A549 (cell line): ENCODE data around the gene PRRG2. TPM values are rescaled to one million over a fixed set of nuclear protein-coding genes. Genes with fewer than 3 reads are reported as not detected.

Experiments used
- ATAC-seq, 2 experiments: fragments of 200-7000 bp in 1 of 2; fragments of >200 bp in 1 of 2; cut with Nextera tagmentation in 1 of 2; cut with Tn5 transposase in 1 of 2; 3 replicates each; pipeline versions ENCODE4 v1.8.0 to v1.9.1; 2018 to 2020; ENCODE audit warnings: mild to moderate bottlenecking in 1 of 2, moderate library complexity in 1 of 2
- CTCF ChIA-PET: fragments of 300-600 bp; sonication (Branson Sonifier 250); formaldehyde crosslinking; extraction: SDS; loops from one replicate; lab custom pipeline; 2021; ENCODE audit warnings: antibody characterized with exemption, inconsistent platforms; lab: Yijun Ruan, JAX
- POLR2A ChIA-PET: fragments of 350-600 bp; formaldehyde crosslinking; extraction: SDS; loops from one replicate; lab custom pipeline; 2021; ENCODE audit warnings: antibody characterized with exemption, inconsistent platforms; lab: Yijun Ruan, JAX
- DNase-seq, 2 experiments: peaks; one replicate each; pipeline versions ENCODE4 v3.0.0 to v3.0.0-alpha.2; 2011 to 2016; ENCODE audit warnings: low read depth in 1 of 2, low spot score in 1 of 2
- FAIRE-seq: peaks from 2 replicates; lab custom pipeline; 2011; peaks lifted over from hg19 to GRCh38; lab: Jason Lieb, UNC
- H3K27ac ChIP-seq, 2 experiments: fragments of >200 bp; sonication (Bioruptor Twin); formaldehyde crosslinking; 3 replicates each; pipeline ENCODE4 v1.5.1; 2016 to 2017
- H3K4me1 ChIP-seq: fragments of >200 bp; sonication (Bioruptor Twin); formaldehyde crosslinking; 3 replicates; pipeline ENCODE4 v1.6.1; 2016
- H3K4me2 ChIP-seq: fragments of >200 bp; sonication (Bioruptor Twin); formaldehyde crosslinking; 3 replicates; pipeline ENCODE4 v1.6.1; 2016
- H3K4me3 ChIP-seq: fragments of >200 bp; sonication (Bioruptor Twin); formaldehyde crosslinking; 3 replicates; pipeline ENCODE4 v1.5.1; 2016
- H3K9me3 ChIP-seq: fragments of >200 bp; sonication (Bioruptor Twin); formaldehyde crosslinking; 3 replicates; pipeline ENCODE4 v1.6.1; 2016
- CEBPB ChIP-seq, 2 experiments: fragments of >200 bp in 1 of 2; sonication (Bioruptor Twin) in 1 of 2; formaldehyde crosslinking in 1 of 2; IDR thresholded peaks; 2 replicates each; pipeline ENCODE4 v1.6.1; 2012 to 2016
- ELK1 ChIP-seq: fragments of 150-350 bp; IDR thresholded peaks from 2 replicates; pipeline ENCODE4 v1.6.1; 2014; ENCODE audit warnings: low read depth, mild to moderate bottlenecking, low read length
- HOXA7 ChIP-seq: fragments of 250-450 bp; sonication (Bioruptor Pico); IDR thresholded peaks from 2 replicates; pipeline ENCODE4 v1.5.0; 2020; ENCODE audit warnings: mild to moderate bottlenecking, moderate library complexity
- KDM1A ChIP-seq: fragments of 200-600 bp; sonication (generic); IDR thresholded peaks from 2 replicates; pipeline ENCODE4 v1.6.1; 2016; ENCODE audit warnings: low read depth, mild to moderate bottlenecking
- KDM5A ChIP-seq: fragments of 200-600 bp; sonication (generic); IDR thresholded peaks from 2 replicates; pipeline ENCODE4 v1.6.1; 2016; ENCODE audit warnings: antibody characterized with exemption, mild to moderate bottlenecking
- MAFK ChIP-seq: fragments of 450-650 bp; IDR thresholded peaks from 2 replicates; pipeline ENCODE4 v1.6.1; 2014; ENCODE audit not compliant: partially characterized antibody
- MYC ChIP-seq: IDR thresholded peaks from 2 replicates; pipeline ENCODE4 v1.6.1; 2012; ENCODE audit warnings: mild to moderate bottlenecking, inconsistent platforms, low read length, improper control_type of control experiment, borderline replicate concordance
- NPAS2 ChIP-seq: fragments of 250-450 bp; sonication (Bioruptor Pico); IDR thresholded peaks from 2 replicates; pipeline ENCODE4 v1.8.0; 2022; ENCODE audit warnings: mild to moderate bottlenecking, moderate library complexity, borderline replicate concordance
- POLR2A ChIP-seq: IDR thresholded peaks from 2 replicates; pipeline ENCODE4 v1.6.1; 2012; ENCODE audit warnings: mild to moderate bottlenecking, low read length
- POLR2AphosphoS2 ChIP-seq: conservative IDR thresholded peaks from 2 replicates; pipeline ENCODE4 v1.6.1; 2012; ENCODE audit warnings: low read length, improper control_type of control experiment, inconsistent platforms
- RAD21 ChIP-seq, 2 experiments: fragments of >200 bp in 1 of 2; sonication (Bioruptor Twin) in 1 of 2; formaldehyde crosslinking in 1 of 2; IDR thresholded peaks in 1 of 2; conservative IDR thresholded peaks in 1 of 2; 2 replicates in 1 of 2; 3 replicates in 1 of 2; pipeline ENCODE4 v1.6.1; 2012 to 2018; ENCODE audit warnings: inconsistent platforms in 1 of 2
- RFX5 ChIP-seq: fragments of 450-650 bp; IDR thresholded peaks from 2 replicates; pipeline ENCODE4 v1.7.1; 2014; ENCODE audit warnings: antibody characterized with exemption, mild to moderate bottlenecking, moderate library complexity
- RNF2 ChIP-seq: fragments of 200-600 bp; sonication (generic); IDR thresholded peaks from 2 replicates; pipeline ENCODE4 v1.6.1; 2016; ENCODE audit warnings: low read depth, mild to moderate bottlenecking, antibody characterized with exemption, moderate library complexity, borderline replicate concordance
- ZC3H11A ChIP-seq: fragments of 450-650 bp; IDR thresholded peaks from 2 replicates; pipeline ENCODE4 v1.6.1; 2014; ENCODE audit warnings: antibody characterized with exemption, mild to moderate bottlenecking
- ZNF302 ChIP-seq: fragments of 250-450 bp; sonication (Bioruptor Pico); IDR thresholded peaks from 2 replicates; pipeline ENCODE4 v1.9.0; 2021; ENCODE audit warnings: inconsistent platforms, mild to moderate bottlenecking, moderate library complexity
- WGBS: methylation state at CpG from one replicate; pipeline ENCODE4 v1.1.6; 2017; ENCODE audit errors: missing lambda C conversion rate; 5-methylcytosine and 5-hydroxymethylcytosine counted together
- polyA plus RNA-seq, 4 experiments: library from polyadenylated mRNA; depleted of rRNA in 3 of 4; stranded (reverse); fragments of >200 nt; fragmentation: RNase III in 1 of 4; extraction: RNeasy Plus Mini Kit Qiagen cat#74134 plus additional on column Dnase treatment in 1 of 4; gene quantifications; 2 replicates in 3 of 4; 3 replicates in 1 of 4; pipeline ENCODE4 v1.2.3, GENCODE V29; 2011 to 2017
- TF ChIP-seq, protein P1 (sequence below): fragments of >200 bp; sonication (Bioruptor Twin); formaldehyde crosslinking; IDR thresholded peaks from 3 replicates; pipeline ENCODE4 v1.6.1; 2016
- TF ChIP-seq, protein P2 (sequence below): IDR thresholded peaks from 2 replicates; pipeline ENCODE4 v1.6.1; 2012
- TF ChIP-seq, protein P3 (sequence below): fragments of >200 bp; sonication (Bioruptor Twin); formaldehyde crosslinking; IDR thresholded peaks from 3 replicates; pipeline ENCODE4 v1.5.1; 2016
- TF ChIP-seq, protein P4 (sequence below): fragments of >200 bp; sonication (Bioruptor Twin); formaldehyde crosslinking; IDR thresholded peaks from 2 replicates; pipeline ENCODE4 v1.6.1; 2016
- TF ChIP-seq, protein P5 (sequence below): fragments of 250-450 bp; sonication (Bioruptor Pico); IDR thresholded peaks from 2 replicates; pipeline ENCODE4 v1.5.0; 2020; ENCODE audit warnings: low read depth, mild to moderate bottlenecking, moderate library complexity

The PRRG2 gene
- polyA plus RNA-seq, 2 of the 4 experiments (the other 2 are of a cell fraction): 0.53 to 1.0 TPM

DNA sequence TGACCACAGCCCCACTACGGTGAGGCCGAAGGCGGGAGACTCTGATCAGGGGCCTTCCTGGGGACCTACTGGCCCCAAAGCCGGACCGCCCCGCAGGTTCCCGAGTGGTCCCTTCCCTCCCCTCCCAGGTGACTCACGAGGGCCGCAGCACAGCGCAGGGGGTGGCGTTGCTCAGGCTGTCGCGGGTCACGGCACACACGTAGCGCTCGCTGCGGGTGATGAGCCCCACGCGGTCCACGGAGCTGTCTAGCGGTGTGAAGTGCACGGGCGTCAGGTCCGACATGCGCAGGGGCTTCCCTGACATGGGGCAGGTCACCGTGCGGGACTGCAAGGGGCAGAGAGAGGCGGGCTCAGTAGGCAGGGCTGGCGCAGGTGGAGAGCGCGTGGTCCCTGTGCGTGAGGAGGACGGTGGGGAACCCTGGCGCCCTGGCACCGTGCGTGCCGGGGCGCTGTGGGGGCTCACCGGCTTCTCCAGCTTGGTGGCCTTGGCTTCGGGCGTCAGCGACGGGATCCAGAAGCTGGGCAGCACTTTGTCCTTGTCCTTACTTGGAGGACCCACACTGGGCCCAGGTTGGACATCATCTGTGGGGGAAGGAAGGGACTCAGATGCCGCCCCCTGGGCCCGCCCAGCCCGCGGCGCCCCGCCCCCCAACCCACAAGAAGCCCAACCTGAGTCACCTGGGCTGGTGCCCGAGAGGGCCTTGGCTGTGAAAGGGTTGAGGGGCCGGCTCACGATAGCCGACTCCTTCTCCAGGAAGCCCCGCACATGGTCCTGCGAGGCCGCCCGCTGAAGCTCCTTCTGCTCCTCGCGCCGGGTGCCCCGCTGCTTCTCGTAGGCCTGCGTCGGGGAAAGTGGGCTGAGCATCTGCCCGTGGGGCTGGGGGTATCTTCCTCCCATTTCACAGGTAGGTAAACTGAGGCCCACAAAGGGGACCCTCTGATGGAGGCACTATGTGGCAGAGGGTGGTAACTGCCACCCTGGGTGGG, 24.4 kb upstream of the PRRG2 start:
- Histone ChIP-seq H3K4me2 (no peak overlapping the region), H3K9me3 (no peaks in the 10 kb centered on the region), H3K4me3 (no peak overlapping the region), H3K27ac (no peak overlapping the region), H3K4me1 (no peaks in the 10 kb centered on the region; the same call in 1 of the 3 replicates)
- TF ChIP-seq POLR2A: no peak
- TF ChIP-seq ZC3H11A: no peak
- TF ChIP-seq ZNF302 (CRISPR knock-in tag): no peak
- no peak for TF ChIP-seq RNF2
- TF ChIP-seq HOXA7 (CRISPR knock-in tag): no peak
- TF ChIP-seq MAFK: no peak
- TF ChIP-seq NPAS2 (CRISPR knock-in tag): no peak
- TF ChIP-seq RFX5: no peak
- no peak for TF ChIP-seq KDM1A
- TF ChIP-seq, protein P1, sequence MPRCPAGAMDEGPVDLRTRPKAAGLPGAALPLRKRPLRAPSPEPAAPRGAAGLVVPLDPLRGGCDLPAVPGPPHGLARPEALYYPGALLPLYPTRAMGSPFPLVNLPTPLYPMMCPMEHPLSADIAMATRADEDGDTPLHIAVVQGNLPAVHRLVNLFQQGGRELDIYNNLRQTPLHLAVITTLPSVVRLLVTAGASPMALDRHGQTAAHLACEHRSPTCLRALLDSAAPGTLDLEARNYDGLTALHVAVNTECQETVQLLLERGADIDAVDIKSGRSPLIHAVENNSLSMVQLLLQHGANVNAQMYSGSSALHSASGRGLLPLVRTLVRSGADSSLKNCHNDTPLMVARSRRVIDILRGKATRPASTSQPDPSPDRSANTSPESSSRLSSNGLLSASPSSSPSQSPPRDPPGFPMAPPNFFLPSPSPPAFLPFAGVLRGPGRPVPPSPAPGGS: no peak
- TF ChIP-seq MYC: no peak
- TF ChIP-seq, protein P2, sequence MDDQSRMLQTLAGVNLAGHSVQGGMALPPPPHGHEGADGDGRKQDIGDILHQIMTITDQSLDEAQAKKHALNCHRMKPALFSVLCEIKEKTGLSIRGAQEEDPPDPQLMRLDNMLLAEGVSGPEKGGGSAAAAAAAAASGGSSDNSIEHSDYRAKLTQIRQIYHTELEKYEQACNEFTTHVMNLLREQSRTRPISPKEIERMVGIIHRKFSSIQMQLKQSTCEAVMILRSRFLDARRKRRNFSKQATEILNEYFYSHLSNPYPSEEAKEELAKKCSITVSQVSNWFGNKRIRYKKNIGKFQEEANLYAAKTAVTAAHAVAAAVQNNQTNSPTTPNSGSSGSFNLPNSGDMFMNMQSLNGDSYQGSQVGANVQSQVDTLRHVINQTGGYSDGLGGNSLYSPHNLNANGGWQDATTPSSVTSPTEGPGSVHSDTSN: no peak
- TF ChIP-seq CEBPB (IDR thresholded peaks at IDR 0.05): no peak
- TF ChIP-seq, protein P3, sequence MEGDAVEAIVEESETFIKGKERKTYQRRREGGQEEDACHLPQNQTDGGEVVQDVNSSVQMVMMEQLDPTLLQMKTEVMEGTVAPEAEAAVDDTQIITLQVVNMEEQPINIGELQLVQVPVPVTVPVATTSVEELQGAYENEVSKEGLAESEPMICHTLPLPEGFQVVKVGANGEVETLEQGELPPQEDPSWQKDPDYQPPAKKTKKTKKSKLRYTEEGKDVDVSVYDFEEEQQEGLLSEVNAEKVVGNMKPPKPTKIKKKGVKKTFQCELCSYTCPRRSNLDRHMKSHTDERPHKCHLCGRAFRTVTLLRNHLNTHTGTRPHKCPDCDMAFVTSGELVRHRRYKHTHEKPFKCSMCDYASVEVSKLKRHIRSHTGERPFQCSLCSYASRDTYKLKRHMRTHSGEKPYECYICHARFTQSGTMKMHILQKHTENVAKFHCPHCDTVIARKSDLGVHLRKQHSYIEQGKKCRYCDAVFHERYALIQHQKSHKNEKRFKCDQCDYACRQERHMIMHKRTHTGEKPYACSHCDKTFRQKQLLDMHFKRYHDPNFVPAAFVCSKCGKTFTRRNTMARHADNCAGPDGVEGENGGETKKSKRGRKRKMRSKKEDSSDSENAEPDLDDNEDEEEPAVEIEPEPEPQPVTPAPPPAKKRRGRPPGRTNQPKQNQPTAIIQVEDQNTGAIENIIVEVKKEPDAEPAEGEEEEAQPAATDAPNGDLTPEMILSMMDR: no peak
- no peak for TF ChIP-seq RAD21 (conservative IDR thresholded peaks at IDR 0.05 in 1 of 2, IDR thresholded peaks at IDR 0.05 in 1 of 2)
- TF ChIP-seq POLR2AphosphoS2: no peak
- TF ChIP-seq, protein P4, sequence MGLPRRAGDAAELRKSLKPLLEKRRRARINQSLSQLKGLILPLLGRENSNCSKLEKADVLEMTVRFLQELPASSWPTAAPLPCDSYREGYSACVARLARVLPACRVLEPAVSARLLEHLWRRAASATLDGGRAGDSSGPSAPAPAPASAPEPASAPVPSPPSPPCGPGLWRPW: no peak
- TF ChIP-seq ELK1: no peak
- TF ChIP-seq, protein P5, sequence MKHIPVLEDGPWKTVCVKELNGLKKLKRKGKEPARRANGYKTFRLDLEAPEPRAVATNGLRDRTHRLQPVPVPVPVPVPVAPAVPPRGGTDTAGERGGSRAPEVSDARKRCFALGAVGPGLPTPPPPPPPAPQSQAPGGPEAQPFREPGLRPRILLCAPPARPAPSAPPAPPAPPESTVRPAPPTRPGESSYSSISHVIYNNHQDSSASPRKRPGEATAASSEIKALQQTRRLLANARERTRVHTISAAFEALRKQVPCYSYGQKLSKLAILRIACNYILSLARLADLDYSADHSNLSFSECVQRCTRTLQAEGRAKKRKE (CRISPR knock-in tag): no peak
- no peak for TF ChIP-seq KDM5A
- ATAC-seq (peak in 1 of 2 experiments; percentile 8; a peak in 3 of 6 replicates), FAIRE-seq (no peak), DNase-seq (no peak)
- WGBS: 95% methylated on average over 59 of the region's 66 CpGs
- ChIA-PET POLR2A (no interaction called here), CTCF (interaction anchor here (0.6 to 19.1 kb wide), 3 partner anchors 8 to 83 kb away, joined by 4 to 426 read pairs (median 210); partner anchors contain the start of genes FLT3LG, NOSIP and PRRG2)
